Measurements from ENCODE around the gene COL23A1. TPM values are rescaled to one million over a fixed set of nuclear protein-coding genes. Genes with fewer than 3 reads are reported as not detected.
"Not testable (repeated sequence)": the region's sequence is repeated elsewhere in the genome, so short reads cannot be mapped to it uniquely, and the experiment has no call there.

COL23A1 gene
- total and polyA plus RNA-seq, 2 experiments from 2014 or later, result 4.8 to 8.2 TPM

DNA sequence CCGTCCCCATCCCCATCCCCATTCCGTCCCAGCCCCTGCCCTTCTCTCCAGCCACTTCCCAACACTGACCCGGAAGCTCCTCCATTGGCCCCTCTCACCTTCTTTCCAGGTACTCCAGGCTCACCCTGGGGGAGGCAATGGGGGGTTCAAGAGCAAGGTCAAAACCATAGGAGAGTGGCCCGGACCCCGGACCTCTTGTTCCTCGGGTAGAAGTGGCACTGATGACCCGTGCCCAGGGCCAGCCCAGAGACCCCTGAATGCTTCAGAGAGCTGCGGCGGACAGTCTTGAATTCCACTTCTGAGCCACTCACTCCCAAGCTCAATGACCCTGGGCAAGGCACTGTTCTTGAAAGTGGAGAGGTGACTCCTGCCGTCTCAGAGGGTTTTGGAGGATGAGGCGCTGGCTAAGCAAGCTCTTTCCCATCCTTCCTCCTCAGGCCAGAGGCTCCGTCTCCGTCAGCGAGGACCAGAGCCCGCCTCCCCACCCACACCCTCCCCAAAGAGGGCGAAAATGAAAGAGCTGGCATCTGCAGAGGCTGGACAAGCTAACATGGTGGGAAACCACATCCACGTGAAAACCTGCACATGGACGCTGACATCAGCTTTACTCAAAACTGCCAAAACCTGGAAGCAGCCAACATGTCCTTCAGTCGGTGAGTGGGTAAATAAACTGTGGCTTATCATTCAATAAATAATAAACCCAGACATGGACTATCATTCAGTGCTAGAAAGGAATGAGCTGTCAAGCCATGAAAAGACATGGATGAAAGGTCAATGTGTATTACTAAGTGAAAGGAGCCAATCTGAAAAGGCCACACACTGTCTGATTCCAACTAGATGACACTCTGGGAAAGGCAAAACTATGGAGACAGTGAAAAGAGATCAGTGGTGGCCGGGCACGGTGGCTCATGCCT lies 330.3 kb downstream of the COL23A1 start:
- Mint-ChIP-seq H3K4me1 (peaks cover 9% of the 10 kb centered on the region; the same call in 2 of the 3 replicates), H3K9me3 (0 out of 3 replicates have a peak, but pooled peaks cover 4% of the 10 kb centered on the region), H3K27ac (no peak overlapping the region), H3K27me3 (ENCODE audit: insufficient read depth, low read depth, poor library complexity) (peaks cover 6% of the 10 kb centered on the region), H3K4me3 (no peak overlapping the region), H3K36me3 (ENCODE audit: low read depth) (0 out of 3 replicates have a peak, but pooled peaks cover 3% of the 10 kb centered on the region)
- Histone ChIP-seq H3F3A (replicated peaks; ENCODE audit: low read depth) (no peaks in the 10 kb centered on the region), H3K79me2 (replicated peaks; ENCODE audit: insufficient read depth) (no peaks in the 10 kb centered on the region), H3K4me3 (no peak overlapping the region), H3K27me3 (ENCODE audit: insufficient read depth) (no peaks in the 10 kb centered on the region), H3K4me1 (ENCODE audit: insufficient read depth) (no peaks in the 10 kb centered on the region), H2AFZ (no peak overlapping the region), H4K20me1 (replicated peaks; ENCODE audit: insufficient read depth) (no peaks in the 10 kb centered on the region), H3K27ac (ENCODE audit: low read depth) (no peak overlapping the region), H3K36me3 (ENCODE audit: insufficient read depth) (no peaks in the 10 kb centered on the region), H3K4me2 (no peak overlapping the region), H3K9me2 (ENCODE audit: insufficient read depth) (no peaks in the 10 kb centered on the region; the same call in 1 of the 2 replicates)
- ATAC-seq (no peak), DNase-seq (ENCODE audit: low spot score) (no peak)
- no peak for TF ChIP-seq ZNF114 (CRISPR knock-in tag; IDR thresholded peaks at IDR 0.05)

DNA sequence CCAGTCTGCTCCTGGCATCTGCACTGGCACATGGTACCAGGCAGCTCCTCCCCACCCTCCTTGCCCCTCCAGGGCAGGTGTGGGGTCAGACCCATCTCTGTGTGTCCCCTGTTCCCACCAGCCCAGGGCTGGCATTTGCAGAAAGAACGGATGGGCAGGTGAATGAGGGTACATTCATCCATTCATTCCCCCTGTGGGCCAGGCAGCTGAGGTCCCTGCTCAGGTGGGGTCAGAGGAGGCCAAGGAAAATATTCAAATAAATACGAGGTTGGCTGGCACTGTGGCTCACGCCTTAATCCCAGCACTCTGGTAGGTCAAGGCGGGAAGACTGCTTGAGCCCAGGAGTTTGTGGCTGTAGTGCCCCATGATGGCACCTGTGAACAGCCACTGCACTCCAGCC lies 332.5 kb downstream of the COL23A1 start:
- no peaks in the 10 kb centered on the region for H3K27me3 ChIP-seq (ENCODE audit: insufficient read depth)
- no peaks in the 10 kb centered on the region for H4K20me1 ChIP-seq (replicated peaks; ENCODE audit: insufficient read depth)
- Mint-ChIP-seq H3K4me1 (peaks cover 9% of the 10 kb centered on the region; the same call in 2 of the 3 replicates), H3K4me3 (no peak overlapping the region), H3K9me3 (no peaks in the 10 kb centered on the region), H3K27me3 (ENCODE audit: insufficient read depth, low read depth, poor library complexity) (peaks cover 6% of the 10 kb centered on the region), H3K36me3 (ENCODE audit: low read depth) (no peaks in the 10 kb centered on the region), H3K27ac (no peak overlapping the region)
- no peaks in the 10 kb centered on the region for H3K79me2 ChIP-seq (replicated peaks; ENCODE audit: insufficient read depth)
- ATAC-seq (no peak), DNase-seq (ENCODE audit: low spot score) (no peak)
- H3K4me2 ChIP-seq, result no peak overlapping the region
- no peak overlapping the region for H3K4me3 ChIP-seq
- no peaks in the 10 kb centered on the region; the same call in 1 of the 2 replicates for H3K9me2 ChIP-seq (ENCODE audit: insufficient read depth)
- H3K27ac ChIP-seq (ENCODE audit: low read depth), result no peak overlapping the region
- no peak overlapping the region for H2AFZ ChIP-seq
- no peaks in the 10 kb centered on the region for H3F3A ChIP-seq (replicated peaks; ENCODE audit: low read depth)
- H3K36me3 ChIP-seq (ENCODE audit: insufficient read depth), result no peaks in the 10 kb centered on the region
- no peak for TF ChIP-seq POLR2AphosphoS5 (IDR thresholded peaks at IDR 0.05; ENCODE audit: low read depth)
- TF ChIP-seq, protein P1, sequence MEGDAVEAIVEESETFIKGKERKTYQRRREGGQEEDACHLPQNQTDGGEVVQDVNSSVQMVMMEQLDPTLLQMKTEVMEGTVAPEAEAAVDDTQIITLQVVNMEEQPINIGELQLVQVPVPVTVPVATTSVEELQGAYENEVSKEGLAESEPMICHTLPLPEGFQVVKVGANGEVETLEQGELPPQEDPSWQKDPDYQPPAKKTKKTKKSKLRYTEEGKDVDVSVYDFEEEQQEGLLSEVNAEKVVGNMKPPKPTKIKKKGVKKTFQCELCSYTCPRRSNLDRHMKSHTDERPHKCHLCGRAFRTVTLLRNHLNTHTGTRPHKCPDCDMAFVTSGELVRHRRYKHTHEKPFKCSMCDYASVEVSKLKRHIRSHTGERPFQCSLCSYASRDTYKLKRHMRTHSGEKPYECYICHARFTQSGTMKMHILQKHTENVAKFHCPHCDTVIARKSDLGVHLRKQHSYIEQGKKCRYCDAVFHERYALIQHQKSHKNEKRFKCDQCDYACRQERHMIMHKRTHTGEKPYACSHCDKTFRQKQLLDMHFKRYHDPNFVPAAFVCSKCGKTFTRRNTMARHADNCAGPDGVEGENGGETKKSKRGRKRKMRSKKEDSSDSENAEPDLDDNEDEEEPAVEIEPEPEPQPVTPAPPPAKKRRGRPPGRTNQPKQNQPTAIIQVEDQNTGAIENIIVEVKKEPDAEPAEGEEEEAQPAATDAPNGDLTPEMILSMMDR (conservative IDR thresholded peaks at IDR 0.05; ENCODE audit: low read depth in 2 of 2), result no peak
- no peaks in the 10 kb centered on the region for H3K4me1 ChIP-seq (ENCODE audit: insufficient read depth)

DNA sequence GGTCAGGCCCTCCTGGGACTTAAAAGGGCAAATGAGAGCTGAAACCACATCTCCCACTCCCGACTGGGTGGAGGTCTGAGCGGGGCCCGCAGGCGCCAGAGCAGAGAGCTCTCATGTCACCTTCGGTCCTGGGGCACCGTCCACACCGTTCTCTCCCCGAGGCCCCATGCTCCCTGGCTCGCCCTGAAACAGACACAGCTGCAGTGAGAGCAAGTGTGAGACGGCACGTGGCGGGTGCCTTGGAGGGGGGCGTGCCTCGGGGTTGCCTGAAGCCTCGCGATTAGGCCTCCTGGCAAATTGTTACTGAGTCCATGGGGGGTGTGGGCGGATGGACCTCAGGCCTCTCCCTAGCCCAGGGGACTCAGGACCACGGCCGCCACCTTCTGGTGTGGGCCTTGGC lies 333.4 kb downstream of the COL23A1 start:
- no peaks in the 10 kb centered on the region for H3K9me3 Mint-ChIP-seq
- no peak overlapping the region for H3K27ac Mint-ChIP-seq
- peaks cover 9% of the 10 kb centered on the region; the same call in 2 of the 3 replicates for H3K4me1 Mint-ChIP-seq
- H3K27me3 Mint-ChIP-seq (ENCODE audit: insufficient read depth, low read depth, poor library complexity), result peaks cover 6% of the 10 kb centered on the region
- Histone ChIP-seq H3K4me3 (no peak overlapping the region), H4K20me1 (replicated peaks; ENCODE audit: insufficient read depth) (no peaks in the 10 kb centered on the region), H3K27me3 (ENCODE audit: insufficient read depth) (no peaks in the 10 kb centered on the region), H2AFZ (no peak overlapping the region), H3K9me2 (ENCODE audit: insufficient read depth) (no peaks in the 10 kb centered on the region), H3K4me1 (ENCODE audit: insufficient read depth) (no peaks in the 10 kb centered on the region), H3K27ac (ENCODE audit: low read depth) (no peak overlapping the region), H3K79me2 (replicated peaks; ENCODE audit: insufficient read depth) (no peaks in the 10 kb centered on the region), H3F3A (replicated peaks; ENCODE audit: low read depth) (no peaks in the 10 kb centered on the region), H3K4me2 (no peak overlapping the region), H3K36me3 (ENCODE audit: insufficient read depth) (no peaks in the 10 kb centered on the region)
- peak; percentile 21; the same call in 2 of the 3 replicates for ATAC-seq
- no peak for DNase-seq (ENCODE audit: low spot score)
- H3K4me3 Mint-ChIP-seq, result no peak overlapping the region
- TF ChIP-seq, protein P1 (conservative IDR thresholded peaks at IDR 0.05; ENCODE audit: low read depth in 2 of 2), result peak in 1 of 2 experiments; percentile 11; a peak in 1 of 4 replicates
- TF ChIP-seq POLR2AphosphoS5 (IDR thresholded peaks at IDR 0.05; ENCODE audit: low read depth), result no peak
- H3K36me3 Mint-ChIP-seq (ENCODE audit: low read depth), result no peaks in the 10 kb centered on the region

DNA sequence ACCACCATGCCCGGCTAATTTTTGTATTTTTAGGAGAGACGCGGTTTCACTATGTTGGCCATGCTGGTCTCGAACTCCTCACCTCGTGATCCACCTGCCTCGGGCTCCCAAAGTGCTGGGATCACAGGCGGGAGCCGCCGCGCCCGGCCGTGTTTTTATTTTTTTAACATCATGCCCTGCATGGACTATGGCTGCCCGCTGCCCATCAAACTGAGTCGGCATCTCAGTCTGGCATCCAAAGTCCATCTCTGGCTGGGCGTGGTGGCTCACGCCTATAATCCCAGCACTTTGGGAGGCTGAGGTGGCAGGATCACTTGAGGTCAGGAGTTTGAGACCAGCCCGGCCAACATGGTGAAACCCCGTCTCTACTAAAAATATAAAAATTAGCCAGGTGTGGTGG lies 336.6 kb downstream of the COL23A1 start:
- not testable (repeated sequence) for H3K4me3 Mint-ChIP-seq, H3K4me1 Mint-ChIP-seq

More for the DNA sequence above, 336.6 kb downstream of the COL23A1 start:
- not testable (repeated sequence) for H3K9me3 Mint-ChIP-seq; H3K27ac Mint-ChIP-seq; H2AFZ ChIP-seq; H3K79me2 ChIP-seq (replicated peaks; ENCODE audit: insufficient read depth); H3K27me3 ChIP-seq (ENCODE audit: insufficient read depth); H3K4me2 ChIP-seq; H3K4me3 ChIP-seq; ATAC-seq; H3K27me3 Mint-ChIP-seq (ENCODE audit: insufficient read depth, low read depth, poor library complexity); H3K9me2 ChIP-seq (ENCODE audit: insufficient read depth); H3F3A ChIP-seq (replicated peaks; ENCODE audit: low read depth); H3K27ac ChIP-seq (ENCODE audit: low read depth); H4K20me1 ChIP-seq (replicated peaks; ENCODE audit: insufficient read depth); H3K36me3 Mint-ChIP-seq (ENCODE audit: low read depth); H3K4me1 ChIP-seq (ENCODE audit: insufficient read depth); DNase-seq (ENCODE audit: low spot score); H3K36me3 ChIP-seq (ENCODE audit: insufficient read depth)

All from GM23338 (cell line).